Hematopoietic multipotent progenitor cell treated with erythropoietin and hydrocortisone succinate and interleukin-3 and kit ligand, for 4 days (in vitro differentiated cells): ENCODE measurements around the gene POLA1.

Source experiments
- DNase-seq: peaks from one replicate; pipeline ENCODE4 v3.0.0-alpha.2; 2015

The POLA1 gene

DNA sequence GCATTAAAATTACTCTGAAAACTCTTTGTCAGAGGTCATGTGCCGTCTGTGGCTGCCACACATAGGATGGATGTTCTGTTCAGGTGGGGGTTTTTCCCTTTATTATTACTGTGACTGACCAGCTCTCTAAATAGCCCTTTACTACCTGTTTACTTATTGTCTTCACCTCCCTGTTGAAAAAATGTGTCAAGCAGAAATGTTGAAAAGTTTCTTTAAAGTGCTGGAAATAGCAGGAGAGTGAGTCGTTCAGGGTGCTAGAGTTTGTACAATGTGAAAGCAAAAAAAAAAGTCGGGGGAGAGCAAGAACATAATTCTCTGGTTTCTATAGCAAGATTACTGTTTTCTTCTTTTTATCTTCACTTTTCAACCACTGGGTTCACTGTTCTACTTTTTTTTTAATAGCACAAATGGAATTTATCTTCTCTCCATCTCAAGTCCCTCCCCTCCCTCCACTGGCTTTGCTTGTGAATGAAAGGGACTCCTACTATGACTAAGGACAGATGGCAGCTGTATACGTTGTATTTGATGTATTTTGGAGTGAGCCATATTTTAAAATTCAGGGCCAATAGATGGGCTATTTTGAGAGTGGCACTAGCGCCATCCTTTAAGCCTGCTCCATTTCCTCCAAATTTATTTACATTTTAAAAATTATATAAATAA, 288.7 kb downstream of the POLA1 start:
- no peak for DNase-seq

DNA sequence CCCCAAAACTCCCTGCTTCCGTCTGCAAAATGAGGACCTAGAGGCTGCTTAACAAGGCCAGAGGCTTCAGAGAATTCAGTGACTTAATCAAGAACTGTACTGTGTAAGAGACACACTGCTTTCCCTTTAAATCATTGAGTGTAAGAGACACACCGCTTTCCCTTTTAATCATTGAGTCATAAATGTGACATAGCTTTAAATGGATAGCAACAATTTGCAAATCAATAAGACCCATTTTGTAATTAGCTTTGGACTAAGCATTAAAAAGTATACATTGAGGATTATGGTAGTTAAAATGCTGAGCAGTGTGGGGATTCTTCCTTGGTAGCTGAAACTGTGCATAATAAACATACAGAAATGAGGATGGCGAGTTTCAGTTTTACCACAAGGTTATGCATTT, 290.2 kb downstream of the POLA1 start:
- DNase-seq = no peak

DNA sequence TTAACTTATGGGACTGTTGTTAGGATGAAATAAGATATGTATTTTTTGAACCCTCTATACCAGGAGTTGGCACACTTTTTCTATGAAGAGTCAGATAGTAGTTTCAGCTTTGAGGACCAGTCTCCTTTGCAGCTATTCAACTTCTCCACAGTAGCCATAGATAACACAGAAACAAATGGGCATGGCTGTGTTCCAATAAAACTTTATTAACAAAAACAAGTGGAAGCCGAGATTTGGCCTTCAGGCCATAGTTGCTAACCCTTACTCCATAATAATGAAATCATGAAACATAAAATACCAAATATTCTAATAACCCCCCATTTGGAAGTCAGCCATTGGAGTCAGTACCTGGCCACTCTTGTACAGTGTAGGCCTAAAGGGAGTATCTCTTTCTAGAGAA, 291.4 kb downstream of the POLA1 start:
- no peak for DNase-seq

DNA sequence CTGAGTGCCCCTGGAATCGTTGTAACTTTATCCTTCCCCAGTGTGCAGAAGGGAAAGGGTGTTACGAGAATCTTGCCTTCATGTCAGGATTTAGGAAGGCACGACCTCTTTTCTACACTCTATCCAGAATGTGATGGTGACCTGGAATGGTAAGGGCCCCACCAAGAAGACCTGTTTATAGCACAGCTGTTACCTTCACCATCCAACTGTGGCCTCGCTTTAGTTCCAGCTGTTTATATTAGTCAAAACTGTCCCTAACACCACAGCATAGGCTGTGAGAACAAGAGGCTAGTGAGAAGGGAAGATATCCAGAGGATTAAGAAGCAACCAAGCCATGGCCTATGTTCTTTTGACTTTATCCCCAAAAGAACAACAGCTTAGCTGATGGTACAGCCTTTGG, 294.0 kb downstream of the POLA1 start:
- DNase-seq = no peak

DNA sequence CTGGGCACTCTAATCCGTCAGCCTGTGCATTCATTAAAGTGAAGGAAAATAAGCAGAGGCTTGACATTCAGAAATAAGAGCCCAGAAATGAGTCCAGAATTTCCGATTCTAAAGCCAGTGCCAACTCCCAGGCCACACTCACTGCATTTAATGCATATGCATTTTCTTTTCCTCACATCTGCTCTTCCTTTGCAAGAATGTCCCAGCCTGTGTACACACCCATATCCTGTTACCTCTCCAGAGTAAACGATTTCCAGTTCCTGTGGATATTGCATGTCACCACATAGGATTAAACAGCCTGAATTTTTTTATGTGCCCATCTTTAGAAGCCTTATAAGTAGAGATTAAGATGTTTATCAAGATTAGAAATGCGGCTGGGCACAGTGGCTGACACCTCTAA, 294.6 kb downstream of the POLA1 start:
- DNase-seq = no peak

DNA sequence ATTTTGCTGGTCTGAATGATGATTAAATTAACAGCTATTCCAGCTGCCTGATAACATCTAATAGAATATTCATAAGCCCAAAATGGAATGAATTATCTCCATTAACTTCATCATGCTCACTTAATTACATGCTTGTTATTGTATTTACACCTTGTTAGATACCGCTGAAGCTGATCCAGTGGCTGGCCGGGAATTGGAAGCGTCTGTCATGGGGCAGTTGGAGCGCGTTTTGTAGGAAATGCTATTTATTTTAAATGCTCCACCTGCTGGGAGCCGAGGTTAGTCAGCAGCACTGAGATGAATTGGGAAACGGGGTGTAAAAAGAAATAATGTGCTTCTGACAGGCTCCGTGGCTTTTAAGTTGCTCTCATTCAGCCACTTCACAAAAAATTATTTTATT, 296.8 kb downstream of the POLA1 start:
- DNase-seq = no peak

DNA sequence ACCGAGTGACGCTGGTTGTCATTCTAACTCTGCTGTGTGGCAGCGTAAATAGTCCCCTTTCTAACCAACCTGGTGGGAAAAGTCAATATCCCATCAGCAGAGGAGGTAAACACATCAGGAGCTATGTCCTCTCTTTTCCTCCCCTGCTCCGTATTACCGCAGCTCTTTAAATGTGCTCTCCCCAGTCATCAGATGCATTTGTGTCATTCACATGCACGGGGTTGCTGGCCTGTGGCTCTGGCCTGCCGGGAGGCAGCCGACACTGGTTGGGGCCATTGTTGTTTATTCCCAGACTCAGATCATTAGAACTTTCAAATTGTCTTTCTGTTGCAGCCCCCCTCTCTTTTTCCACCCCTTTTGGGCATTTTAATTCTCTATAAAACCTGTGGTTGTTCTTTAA, 300.2 kb downstream of the POLA1 start:
- no peak for DNase-seq

DNA sequence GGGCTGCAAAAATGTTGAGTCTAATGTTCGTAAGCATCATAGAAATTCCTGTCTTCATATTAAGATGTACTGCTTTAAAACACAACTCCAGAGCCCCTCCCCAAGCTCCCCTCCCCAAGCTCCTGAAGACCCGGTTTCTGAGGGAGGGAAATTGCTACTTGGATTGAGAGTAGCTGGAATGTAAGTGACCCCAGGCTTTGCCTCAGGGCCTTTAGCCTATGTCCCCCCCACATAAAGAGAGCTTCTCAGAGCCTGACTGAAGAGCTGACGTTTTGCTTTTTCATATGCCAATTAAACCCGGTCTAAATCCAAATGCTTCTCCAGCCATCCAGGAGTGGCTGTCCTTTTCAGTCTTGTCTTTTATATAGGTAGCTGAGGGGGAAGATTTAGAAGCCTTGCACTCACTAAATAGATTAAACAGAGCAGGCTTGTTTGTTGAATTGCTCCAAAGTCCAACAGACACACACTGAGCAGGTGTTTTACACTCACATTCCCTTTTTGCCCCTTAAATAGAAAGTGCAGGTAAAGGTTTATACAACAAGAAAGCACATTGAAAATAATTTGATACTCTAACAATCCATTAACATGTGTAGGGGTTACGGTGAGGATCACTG, 302.5 kb downstream of the POLA1 start:
- no peak for DNase-seq

DNA sequence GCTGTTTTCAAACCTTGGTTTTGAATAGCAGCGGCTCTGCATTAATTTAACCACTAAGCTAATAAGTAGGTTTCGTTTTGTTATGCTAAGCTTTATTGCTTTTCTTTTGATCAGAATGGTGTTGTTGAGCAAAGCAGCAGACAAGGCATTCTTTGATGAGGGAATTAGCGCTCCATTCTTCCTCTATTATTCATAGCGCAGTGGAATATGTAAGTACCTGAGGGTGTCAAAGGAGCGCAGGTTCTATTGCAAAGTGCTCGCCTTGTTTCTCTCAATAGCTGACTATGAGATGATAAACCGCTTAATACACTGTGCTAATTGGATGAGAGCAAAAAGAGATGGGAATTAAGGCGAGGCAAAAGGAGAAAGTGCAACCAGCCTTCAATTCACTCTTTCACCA, 305.8 kb downstream of the POLA1 start:
- no peak for DNase-seq

DNA sequence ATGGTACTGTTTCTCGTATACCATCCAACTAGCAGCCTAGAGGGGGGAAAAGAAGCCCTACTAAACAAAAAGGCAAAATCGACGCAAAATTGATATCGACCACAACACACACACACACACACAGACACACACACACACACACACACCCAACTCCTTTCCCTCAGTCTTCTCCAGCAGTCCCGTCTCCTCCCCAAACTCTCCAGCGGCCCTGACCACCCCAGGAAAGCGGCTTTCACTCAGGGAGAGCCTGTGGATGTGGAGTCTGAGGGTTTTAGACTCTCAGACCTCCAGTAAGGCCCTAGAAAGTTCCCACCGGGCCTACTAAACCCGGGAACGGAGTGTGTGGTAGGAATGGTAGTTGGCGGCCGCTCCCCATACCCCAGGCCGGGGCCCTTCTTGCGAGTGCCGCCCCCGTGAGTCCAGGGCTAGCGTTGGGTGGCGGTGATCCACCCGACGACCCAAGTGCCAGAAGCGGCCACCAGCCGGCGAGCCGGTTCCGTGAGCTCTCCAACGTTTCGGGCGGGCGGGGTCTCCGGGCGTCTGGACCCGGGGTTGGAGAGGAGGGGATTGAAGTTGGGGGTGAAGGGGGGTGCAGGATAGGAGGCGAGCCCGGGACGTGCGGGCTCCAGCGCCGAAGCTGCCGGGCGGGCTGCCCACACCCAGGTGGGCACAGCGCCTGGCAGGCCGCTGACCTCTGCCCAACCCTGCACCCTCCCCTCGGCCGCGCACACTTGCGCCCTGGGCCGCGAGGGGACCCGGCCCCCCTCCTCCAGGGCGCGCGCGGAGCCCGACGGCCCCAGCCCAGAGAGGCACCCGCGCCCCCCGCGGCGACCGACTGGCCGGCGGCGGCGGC, 308.3 kb downstream of the POLA1 start:
- no peak for DNase-seq

DNA sequence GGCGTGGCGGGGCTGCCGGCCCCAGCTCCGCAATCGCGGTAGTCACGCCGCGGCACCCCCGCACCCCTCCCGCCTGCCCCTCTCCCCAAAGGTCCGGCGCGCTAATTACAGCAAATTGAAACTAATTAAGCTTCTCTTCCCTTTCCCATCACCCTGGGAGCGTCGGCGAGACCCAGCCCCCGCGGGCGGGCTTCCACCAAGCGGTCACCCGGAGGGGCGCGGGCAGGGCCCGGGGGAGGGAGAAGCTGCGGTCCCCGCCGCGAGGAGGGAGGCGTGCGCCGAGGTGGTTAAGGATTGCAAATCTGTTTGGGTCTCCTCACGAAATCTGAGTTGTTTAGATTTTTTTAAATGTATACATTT, 308.9 kb downstream of the POLA1 start:
- DNase-seq = no peak

DNA sequence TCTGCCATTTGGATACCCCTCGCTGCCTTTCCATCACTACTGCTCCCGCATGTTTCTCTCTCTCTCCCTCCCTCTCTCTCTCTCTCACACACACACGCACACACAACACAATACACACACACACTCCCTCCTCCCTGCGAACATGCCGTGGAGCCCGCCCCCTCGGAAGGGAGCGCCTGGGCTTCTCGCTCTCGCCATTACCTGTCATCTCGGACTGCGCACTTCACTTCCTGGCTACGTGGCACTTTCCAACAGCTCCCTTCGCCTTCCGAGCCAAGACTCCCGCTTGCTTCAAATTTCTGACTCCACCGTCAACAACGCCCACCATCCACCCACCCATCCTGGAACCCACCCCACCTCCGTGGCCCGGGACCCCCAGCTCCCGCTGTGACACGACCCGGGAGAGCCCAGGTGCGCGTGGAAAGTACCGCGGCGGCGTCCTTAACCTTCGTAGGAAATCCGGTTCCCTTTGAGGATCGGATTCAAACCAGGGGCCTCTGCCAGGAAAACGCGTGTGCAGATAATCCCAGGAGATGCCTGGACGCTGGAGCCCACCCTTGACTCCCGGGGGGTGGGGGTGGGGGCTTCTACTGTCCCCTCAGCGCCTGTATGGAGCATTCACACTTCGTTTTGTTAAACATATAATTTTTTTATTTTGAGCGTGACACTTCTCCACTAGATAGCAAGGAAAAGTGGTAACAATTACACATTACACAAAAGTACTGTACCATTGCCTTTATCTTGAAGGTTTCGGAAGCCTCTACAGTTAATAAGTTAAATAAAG, 309.5 kb downstream of the POLA1 start:
- DNase-seq = no peak

DNA sequence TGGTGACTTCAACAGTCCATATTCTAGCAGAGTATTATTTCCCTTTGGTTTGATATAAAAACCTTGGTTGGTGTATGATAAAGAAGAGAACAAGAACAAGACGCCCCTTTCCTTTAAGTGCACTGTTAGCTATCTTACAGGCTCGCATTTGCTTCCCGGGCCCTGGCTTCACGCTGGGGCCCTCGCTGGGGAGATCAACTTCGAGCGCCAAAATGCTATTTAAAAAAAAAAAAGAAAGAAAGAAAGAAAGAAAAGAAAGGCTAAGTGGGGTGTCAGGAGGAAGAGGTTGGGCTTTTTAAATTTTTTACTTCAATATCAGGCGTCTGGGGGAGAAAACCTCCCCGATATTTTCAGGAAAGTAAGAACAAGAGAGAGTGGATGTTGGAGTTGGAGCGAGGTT, 310.3 kb downstream of the POLA1 start:
- DNase-seq = no peak

DNA sequence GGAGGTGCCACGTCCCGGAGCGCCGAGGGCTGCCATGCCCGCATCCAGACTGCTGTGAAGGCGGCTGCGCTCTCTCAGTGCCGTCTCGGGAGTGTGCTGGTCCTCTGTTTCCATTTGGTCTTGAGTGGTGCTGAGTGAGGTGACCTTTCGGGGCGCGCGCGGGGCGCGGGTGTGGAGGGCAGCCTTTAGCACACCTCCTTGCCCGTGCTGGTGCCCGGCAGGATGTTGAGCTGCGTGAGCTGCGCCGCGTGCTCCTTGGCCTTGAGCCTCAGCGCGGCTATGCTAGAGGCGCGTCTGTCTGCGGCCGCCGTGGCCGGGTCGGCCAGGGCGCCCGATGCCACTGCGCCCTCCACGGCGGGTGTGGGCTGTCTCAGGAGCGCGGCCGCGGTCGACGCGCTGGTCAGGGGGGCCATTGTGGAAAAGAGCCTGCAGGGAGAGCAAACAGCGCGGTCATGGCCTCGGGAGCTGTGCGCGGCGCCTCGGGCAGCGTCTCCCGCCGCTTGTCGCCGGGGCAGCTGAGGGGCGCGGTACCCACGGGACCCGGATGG, 310.8 kb downstream of the POLA1 start:
- no peak for DNase-seq

DNA sequence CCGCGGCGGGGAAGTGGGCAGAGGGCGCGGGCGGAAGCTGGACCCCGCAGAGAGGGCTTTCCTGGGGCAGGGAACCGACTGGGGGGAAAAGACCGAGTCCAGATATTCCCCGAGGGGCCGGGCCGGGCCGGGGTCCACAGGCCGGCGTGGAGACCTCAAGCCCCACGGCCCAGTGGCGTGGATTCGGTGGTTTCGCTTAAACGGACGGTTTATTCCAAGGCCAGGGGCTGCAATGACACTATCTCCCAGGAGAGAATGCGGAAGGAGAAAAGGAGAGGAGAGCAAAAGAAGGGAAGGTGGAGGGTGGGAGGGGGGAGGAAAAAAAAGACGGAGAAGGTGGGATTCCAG, 311.3 kb downstream of the POLA1 start:
- DNase-seq = no peak

DNA sequence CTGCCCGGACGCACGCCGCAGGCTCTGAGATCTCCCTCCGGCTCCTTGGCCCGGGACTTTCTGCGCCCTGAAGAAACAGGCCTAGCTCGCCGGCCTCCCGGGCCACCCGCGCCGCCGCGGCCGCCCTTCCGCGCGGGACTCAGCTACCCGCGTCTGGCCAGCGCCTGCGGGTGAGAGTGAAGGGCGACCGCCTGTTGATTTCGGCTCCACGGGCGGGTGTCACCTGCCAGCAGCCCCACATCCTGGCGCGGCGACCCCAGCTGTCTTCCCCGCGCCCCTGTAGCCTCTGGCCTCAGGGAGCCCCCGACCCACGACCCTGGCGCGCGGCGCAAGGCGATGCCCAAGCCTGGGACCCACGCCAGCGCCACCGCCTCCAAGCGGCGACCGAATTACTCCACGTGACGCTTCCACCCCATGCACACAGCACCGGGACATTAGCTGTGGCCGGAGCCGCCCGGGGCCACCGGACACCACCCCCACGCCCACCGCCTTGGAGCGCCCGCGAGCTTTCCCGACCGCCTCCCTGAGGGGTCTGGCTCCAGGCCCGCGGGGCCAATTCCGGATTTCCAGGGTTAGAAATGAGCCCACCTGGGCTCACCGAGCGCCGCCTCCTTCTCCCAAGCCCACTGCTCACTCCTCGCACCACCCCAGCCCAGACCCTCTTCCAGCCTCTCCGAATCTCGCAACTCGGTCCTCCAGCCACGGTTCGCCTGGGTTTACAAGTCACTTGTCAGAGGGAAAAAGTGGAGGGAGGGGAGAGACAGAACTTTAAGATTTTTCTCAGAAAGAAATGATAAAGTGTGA, 311.9 kb downstream of the POLA1 start:
- no peak for DNase-seq

DNA sequence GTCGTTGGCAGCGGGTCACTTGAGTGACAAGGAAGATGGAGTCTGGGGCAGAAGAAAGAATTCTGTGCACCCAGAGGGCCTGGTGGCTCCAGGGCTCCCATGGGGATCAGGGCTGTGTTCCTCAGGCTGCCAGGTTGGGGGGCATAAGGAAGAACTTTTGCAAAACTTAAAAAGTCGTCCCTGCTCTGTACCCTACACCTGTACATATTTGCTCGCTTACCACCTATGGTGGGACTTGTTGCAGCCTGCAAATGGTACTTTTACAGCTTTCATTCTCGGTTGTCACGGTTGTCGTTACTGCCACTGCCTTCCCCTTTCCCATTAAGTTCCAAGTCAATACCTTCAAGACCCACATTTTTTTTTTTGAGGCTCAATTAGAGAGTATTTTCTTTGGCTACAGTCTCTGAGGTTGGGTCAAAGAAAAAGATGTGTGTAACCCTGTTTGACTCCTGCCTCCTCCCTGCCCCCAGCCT, 312.9 kb downstream of the POLA1 start:
- DNase-seq = no peak

DNA sequence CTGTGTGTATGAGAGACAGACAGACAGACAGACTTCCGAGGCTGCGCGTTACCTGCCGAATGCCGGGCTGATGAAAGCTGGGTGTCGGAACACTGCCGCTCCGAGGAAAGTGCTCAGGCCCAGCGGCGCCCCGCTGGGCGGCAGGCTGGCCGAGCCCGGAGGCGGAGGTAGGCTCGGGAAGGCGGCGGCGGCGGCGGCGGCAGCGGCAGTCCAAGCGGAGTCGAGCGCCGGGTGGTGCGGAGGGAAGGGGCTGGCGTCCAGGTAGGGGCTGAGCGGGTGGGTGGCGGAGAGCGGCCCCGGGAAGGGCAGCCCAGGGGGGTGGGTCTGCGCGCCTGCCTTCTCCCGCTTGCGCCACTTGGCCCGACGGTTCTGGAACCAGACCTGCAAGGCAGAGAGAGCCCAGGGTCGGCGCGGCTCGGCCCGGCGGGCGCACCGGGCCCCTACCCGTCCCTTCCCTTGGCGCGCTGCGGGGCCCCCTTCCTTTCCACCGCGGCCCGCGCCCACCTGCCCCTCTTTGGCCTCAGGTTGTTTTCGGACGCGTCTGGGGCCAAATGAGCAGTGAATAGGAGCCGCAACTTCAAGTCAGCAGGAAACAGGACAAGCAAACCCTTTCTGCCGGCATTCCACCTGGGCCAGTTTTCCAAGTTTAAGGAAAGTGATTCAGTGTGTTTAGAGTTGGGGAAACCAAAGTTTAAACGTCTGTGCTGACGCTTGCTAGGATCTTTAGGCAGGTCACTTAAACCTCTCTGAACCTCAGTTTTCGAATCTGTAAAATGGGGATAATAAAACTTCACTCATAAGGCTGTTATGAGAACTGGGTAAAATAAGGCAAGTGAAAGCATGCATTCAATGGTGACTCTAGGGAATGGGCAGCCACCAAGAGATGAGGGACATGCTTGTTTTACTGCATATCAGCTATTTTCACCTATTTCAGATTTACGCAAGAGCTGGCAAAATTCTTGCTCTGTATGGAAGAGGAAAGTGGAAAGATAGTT, 313.6 kb downstream of the POLA1 start:
- no peak for DNase-seq

DNA sequence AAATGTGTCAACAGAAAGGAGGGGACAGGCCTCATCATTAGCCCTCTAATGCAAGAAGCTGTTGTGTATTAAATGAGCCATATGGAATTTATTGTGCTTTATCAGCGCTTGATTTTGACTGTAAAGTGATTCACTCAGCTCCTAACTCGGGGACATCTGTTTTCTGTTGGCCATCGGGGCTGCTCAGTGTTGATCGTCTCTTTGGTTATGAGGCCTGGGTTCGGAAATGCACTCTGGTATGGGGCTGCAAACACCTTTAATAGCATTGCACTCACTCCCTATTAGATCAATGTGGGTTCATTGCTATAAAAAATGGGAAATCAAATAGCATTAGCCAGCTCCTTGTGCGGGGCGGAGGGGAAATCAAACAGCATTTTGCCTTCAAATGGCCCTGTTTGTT, 315.7 kb downstream of the POLA1 start:
- DNase-seq = no peak

DNA sequence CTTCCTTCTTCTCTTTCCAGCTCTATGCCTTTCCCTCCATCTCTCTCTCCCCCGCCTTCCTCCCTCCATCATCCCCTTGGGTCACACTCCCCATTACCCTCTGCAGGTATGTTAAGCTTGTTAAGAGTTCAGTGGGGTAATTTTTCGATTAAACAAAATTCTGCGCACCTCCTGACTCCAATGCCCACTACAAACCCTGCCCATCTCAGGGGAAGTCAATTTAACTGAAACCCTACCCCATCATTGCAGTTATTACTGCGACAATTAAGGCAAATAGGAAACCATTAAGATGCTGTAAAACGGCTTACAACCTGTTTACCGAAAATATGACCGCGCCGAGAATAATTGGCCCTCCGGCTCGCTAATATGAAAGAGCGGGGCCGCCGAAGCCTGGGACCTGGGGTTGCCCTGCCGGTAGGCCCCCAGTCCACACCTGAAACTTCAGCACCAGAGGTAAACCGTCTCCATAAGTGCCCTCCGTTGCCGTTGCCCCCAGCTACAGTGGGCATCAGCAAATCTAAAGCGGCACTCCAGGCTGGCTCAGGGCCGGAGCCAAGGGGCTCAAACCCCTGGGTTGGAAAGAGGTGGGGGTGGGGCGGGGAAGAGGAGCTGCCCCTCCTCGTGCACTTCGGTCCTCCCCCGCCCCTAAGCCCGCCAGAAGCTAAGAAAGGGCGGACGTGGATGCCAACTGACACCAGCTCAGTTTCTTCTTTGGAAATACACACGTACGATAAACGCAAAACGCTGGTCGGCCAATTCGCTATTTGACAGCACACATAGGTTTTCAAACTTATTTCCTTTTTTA, 317.3 kb downstream of the POLA1 start:
- DNase-seq = no peak
